Measurements from ENCODE around the gene CEMIP2. TPM values are rescaled to one million over a fixed set of nuclear protein-coding genes. Genes with fewer than 3 reads are reported as not detected.

The CEMIP2 gene
- total RNA-seq, 2 donors from 2014 or later = 20.4 to 86.5 TPM

DNA sequence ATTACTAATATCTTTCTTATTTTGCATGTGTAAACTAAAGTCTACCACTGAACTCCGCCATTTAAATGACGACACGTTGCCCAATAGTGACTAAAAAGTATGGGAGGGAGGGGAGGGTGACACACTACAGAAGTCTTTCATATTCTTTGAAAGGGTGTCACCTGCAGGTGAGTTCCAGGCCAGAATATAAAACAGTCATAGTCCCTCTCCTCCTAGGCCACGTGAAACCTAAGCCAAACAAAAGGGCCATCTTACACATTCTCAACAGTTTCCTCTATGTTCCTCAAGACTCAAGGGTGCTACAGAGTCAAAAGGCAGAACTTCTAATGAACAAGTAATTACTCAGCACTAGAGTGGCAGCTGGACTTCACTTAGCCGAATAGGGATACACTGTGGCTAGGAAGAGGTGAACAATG, 6.4 kb downstream of the CEMIP2 start:
- Histone ChIP-seq H3K4me1 (replicated peaks) (peaks cover 8% of the 10 kb centered on the region), H3K27ac (no peak overlapping the region), H3K9me3 (no peaks in the 10 kb centered on the region), H3K4me3 (no peak overlapping the region), H3K36me3 (no peaks in the 10 kb centered on the region), H3K27me3 (replicated peaks; ENCODE audit: insufficient read depth) (no peaks in the 10 kb centered on the region)
- TF ChIP-seq CTCF (IDR thresholded peaks at IDR 0.05) (no peak), POLR2AphosphoS5 (IDR thresholded peaks at IDR 0.05) (no peak)
- DNase-seq (ENCODE audit: low spot score) = no peak
- intact Hi-C loops (cut with DNase I) = loop anchor here (10.0 kb wide), 1 partner anchor 157 kb away; no protein-coding TSS in a partner anchor
- 69% methylated on average over 5 of the region's 5 CpGs for WGBS

DNA sequence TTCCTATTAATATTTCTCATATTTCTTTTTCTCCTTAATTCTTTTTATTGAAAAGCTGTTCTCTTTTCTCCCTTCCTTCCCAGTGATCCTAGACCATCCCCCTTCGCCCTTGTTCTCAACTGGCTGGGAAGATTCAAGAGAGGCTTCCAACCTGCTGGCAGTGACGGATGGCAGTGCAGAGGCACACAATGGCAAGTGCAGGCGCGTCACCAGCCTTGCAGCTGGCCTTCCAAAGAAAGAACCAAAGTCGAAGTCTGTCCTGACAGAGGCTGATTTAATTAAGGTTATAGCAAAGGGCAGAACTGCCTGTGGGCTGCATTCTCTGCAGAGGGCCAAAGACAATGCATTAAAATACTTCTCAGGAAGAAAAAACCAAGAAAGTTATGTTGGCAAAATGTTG, 7.4 kb downstream of the CEMIP2 start:
- no peak for DNase-seq (ENCODE audit: low spot score)
- no peak overlapping the region for H3K4me3 ChIP-seq
- TF ChIP-seq POLR2A (IDR thresholded peaks at IDR 0.05) (no peak), POLR2AphosphoS5 (IDR thresholded peaks at IDR 0.05) (no peak), CTCF (IDR thresholded peaks at IDR 0.05) (no peak)
- WGBS = 43% methylated on average over 5 of the region's 5 CpGs
- H3K9me3 ChIP-seq = no peaks in the 10 kb centered on the region
- H3K27me3 ChIP-seq (replicated peaks; ENCODE audit: insufficient read depth) = no peaks in the 10 kb centered on the region
- H3K36me3 ChIP-seq = no peaks in the 10 kb centered on the region
- peak overlapping the region in 1 of 2 donors; percentile 19 for H3K27ac ChIP-seq
- peaks cover 8% of the 10 kb centered on the region for H3K4me1 ChIP-seq (replicated peaks)
- intact Hi-C loops (cut with DNase I) = loop anchor here (10.0 kb wide), 1 partner anchor 156 kb away; no protein-coding TSS in a partner anchor

DNA sequence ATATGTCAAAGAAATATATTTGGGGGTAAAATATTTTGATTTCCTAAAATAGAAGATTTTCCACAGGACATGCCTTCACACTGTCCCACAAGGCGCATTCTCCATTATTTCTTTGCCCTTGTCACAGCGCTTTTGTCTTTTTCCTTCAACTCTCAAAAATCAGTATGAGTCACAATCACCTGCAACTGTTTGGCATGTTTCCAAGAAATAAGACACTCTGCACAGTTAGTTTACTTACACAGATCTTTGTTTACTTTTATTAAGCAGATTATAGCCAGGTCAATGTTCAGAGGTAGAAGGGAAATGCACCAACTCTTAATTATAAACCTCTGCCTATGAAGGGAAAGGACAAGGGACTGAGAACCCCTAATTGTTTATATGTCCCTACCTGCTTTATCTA, 9.5 kb downstream of the CEMIP2 start:
- intact Hi-C loops (cut with DNase I) = no loop called here
- DNase-seq (ENCODE audit: low spot score) = peak; percentile 40
- 42% methylated on average over 2 of the region's 2 CpGs for WGBS
- peak overlapping the region in 1 of 2 donors; percentile 3 for H3K4me3 ChIP-seq
- H3K4me1 ChIP-seq (replicated peaks) = peaks cover 8% of the 10 kb centered on the region
- H3K36me3 ChIP-seq = no peaks in the 10 kb centered on the region
- TF ChIP-seq POLR2A (IDR thresholded peaks at IDR 0.05) (no peak), POLR2AphosphoS5 (IDR thresholded peaks at IDR 0.05) (no peak), CTCF (IDR thresholded peaks at IDR 0.05) (no peak)
- no peaks in the 10 kb centered on the region for H3K9me3 ChIP-seq
- peak overlapping the region in 1 of 2 donors; percentile 26 for H3K27ac ChIP-seq
- no peaks in the 10 kb centered on the region for H3K27me3 ChIP-seq (replicated peaks; ENCODE audit: insufficient read depth)

- no peaks in the 10 kb centered on the region for H3K27me3 ChIP-seq (replicated peaks; ENCODE audit: insufficient read depth)
- H3K36me3 ChIP-seq = no peaks in the 10 kb centered on the region
- H3K4me1 ChIP-seq (replicated peaks) = peaks cover 7% of the 10 kb centered on the region
- intact Hi-C loops (cut with DNase I) = no loop called here
- H3K27ac ChIP-seq = peak overlapping the region in 1 of 2 donors; percentile 26
- peak overlapping the region in 1 of 2 donors; percentile 3 for H3K4me3 ChIP-seq
- 33% methylated on average over 4 of the region's 4 CpGs for WGBS
- DNase-seq (ENCODE audit: low spot score) = no peak
- no peaks in the 10 kb centered on the region for H3K9me3 ChIP-seq
- TF ChIP-seq CTCF (IDR thresholded peaks at IDR 0.05) (no peak), POLR2AphosphoS5 (IDR thresholded peaks at IDR 0.05) (no peak), POLR2A (IDR thresholded peaks at IDR 0.05) (no peak)
Observed at GRCh38 chr9:71758277-71758676, 10.0 kb downstream of the CEMIP2 start.

DNA sequence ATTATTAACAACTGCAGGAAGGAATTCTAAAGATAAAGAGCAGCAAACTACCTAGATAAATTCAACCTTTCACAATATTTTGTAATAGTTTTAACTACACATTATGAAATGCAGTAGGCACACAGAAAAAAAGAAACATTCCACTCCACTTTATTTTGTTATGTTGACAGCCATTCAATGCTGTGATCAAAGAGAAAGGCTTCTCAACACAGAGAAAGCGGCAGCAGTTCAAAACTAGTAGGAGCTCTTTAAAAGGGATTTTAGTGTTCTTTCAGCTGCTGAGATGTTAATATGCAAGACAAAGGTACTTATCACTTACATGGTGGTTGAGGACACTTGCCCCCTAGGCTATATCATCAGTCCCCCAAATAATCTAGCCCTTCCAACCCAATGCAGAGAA, 11.6 kb downstream of the CEMIP2 start:
- H3K27me3 ChIP-seq (replicated peaks; ENCODE audit: insufficient read depth) = no peaks in the 10 kb centered on the region
- 59% methylated on average over 1 of the region's 1 CpG for WGBS
- peaks cover 5% of the 10 kb centered on the region for H3K4me1 ChIP-seq (replicated peaks)
- DNase-seq (ENCODE audit: low spot score) = no peak
- intact Hi-C loops (cut with DNase I) = no loop called here
- H3K4me3 ChIP-seq = no peak overlapping the region
- TF ChIP-seq POLR2A (IDR thresholded peaks at IDR 0.05) = no peak
- no peak for TF ChIP-seq POLR2AphosphoS5 (IDR thresholded peaks at IDR 0.05)
- no peak for TF ChIP-seq CTCF (IDR thresholded peaks at IDR 0.05)
- no peaks in the 10 kb centered on the region for H3K9me3 ChIP-seq
- H3K36me3 ChIP-seq = no peaks in the 10 kb centered on the region
- no peak overlapping the region for H3K27ac ChIP-seq

All from prostate gland (tissue), 2 donors.